Nucleus accumbens (tissue), 56 donors: ENCODE results near the gene PLEKHM1.
A peak's percentile ranks its signal among the peaks of the same experiment; 100 is the strongest.

ENCODE experiments used
- DNase-seq, 56 donors: peaks; one replicate each; lab custom pipeline; 2025; lab: John Stamatoyannopoulos, UW

Gene PLEKHM1

GRCh38 chr17:45405250-45406086 lies 85.1 kb downstream of the PLEKHM1 start:
- DNase-seq, result peak in 1 of 56 donors; percentile 4

DNA sequence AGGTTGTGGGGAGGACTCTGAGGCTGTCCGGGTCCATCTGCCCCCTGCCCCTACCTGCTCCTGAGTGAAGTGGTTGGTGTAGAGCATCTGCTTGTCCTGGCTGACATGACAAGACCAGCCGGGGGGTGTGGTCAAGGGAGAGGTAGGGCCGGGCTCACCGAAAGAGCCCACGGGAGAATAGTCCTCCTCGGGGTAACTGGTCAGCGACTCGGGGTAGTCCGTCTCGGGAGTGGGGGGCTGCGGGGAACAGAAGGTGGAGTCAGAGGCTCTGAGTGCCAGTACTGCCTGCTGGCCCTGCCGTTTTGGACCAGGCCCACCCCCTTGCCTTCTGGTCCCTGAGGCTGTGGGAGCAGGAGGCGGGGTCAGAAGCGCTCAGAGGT lies 85.7 kb downstream of the PLEKHM1 start:
- no peak for DNase-seq

GRCh38 chr17:45403906-45404490 lies 86.5 kb downstream of the PLEKHM1 start:
- DNase-seq, result no peak

DNA sequence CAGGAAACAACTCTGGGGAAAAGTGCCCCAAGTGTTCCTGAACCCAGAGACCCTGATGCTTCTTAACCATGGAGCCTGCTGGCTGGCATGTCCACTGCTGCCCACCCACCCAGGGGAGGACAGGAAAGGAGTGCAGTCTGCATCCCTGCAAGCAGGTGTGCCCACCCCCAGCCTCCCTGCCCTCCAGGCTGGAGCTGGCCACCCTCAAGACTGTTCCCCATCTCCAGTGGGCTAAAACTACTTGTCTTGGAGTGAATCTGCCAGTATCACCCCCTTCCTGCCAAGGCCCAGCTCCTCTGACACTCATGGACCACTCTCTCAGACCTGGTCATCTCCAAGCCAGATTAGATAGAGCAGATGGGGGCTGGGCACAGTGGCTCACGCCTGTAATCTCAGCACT lies 87.6 kb downstream of the PLEKHM1 start:
- DNase-seq, result no peak

DNA sequence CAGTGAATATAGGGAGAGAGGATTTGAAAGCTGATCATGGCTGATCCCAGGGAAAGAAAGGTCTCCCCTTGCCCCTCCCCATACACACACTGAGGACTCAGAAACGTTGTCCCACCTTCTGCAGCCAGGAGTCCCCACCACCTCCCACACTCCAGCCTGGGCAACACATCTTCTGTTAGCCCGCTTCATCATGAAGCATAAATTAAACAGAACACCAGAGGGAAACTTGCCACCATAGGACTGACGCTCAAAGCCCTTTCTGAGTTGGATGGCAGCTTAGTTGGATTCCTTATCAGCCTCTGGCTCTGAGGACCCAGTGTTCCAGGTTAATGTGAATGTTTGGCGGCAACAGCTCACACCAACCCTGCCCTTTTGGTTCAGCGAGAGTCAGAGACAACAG lies 91.7 kb downstream of the PLEKHM1 start:
- DNase-seq, result no peak

DNA sequence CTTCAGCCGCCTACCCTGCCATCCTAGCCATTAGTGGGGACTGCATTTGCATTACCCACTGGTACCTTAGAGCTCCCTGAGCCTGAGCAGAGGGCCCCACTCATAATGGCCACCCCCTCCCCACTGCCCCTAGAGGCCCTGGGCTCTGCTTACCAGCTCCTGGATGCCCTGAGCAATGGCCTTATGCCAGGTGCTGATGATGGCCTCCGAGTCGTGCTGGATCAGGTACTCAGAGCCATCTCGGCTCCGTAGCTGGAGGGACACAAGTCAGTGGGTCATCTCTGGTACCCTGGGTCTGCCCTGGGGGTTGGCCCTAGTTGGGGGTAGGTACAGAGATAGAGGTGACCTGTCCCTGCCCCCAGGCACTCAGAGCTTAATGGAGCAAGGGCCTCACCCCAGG lies 92.7 kb downstream of the PLEKHM1 start:
- DNase-seq, result no peak

- no peak for DNase-seq
Observed at GRCh38 chr17:45396496-45397205, 93.9 kb downstream of the PLEKHM1 start.

DNA sequence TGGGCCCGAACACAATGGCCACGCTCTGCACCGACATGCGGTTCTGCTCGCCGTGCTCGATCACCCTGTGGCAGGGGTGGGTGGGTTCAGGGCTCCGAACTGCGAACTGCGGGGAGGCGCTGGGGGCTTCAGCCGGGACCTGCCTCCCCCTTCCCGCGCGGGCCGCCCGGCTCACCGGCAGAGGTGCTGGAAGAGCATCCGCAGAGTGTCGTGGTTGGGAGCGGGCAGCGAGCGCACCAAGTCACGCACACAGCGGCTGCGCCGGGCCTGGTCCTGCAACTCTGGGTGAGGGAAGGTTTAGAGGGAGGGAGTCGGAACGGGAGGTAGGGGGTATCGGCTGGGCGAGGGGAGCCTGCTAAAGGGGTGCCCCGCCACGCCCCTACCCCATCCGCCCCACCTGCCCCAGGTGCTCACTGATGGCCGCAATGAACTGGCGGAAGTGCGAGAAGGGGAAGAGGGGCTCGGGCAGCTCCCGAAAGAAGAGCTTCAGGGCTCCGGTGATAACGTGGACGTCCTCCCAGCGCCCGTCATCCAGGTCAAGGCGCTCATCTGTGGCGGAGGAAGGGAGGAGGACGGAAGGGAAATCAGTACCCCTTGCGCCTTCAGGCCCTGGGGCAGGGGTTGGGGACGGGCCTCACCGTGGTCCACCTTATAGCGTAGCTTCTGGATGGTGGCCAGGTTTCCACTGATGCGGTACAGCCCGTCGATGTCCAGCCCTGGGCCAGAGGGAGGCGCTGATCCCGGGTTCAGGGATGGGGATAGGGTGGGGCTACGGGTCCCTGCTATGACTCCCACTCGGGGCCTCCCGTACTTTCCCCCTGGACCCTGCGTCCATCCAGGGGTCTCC lies 94.7 kb downstream of the PLEKHM1 start:
- no peak for DNase-seq

DNA sequence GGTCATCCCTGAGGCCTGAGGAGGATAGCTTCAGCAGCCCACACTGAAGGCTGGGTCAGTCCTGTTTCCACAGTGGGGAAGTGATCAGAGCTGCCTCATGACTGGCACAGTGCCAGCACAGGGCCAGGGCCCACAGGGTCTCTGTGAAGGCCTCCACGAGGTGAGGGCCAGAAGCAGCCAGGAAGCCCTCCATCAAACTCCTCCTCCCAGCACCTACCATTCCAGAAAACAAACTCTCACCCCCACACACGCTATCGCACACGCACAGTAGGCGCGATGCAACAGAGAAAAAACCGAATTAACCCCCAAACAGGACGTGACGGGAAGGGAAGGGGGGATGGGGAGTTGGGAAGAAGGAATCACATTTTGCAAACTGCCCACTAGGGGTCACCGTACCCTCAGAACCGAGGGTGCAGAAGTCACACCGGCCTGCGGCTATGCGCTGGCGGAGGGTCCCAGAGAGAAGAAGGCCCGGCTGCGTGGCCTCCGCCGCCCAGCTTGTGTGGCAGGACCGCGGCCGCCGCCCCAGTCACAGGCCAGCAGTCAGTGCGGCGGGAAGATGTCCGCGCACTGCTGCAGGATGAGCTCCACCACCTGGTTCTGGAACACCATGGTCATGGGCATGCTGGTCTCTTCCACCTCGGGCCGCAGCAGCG lies 95.5 kb downstream of the PLEKHM1 start:
- peak in 37 of 56 donors; percentile 9 to 61 (median 22) for DNase-seq

- DNase-seq, result no peak
Observed at GRCh38 chr17:45394564-45394912, 96.0 kb downstream of the PLEKHM1 start.

- no peak for DNase-seq
Observed at GRCh38 chr17:45394091-45394490, 96.4 kb downstream of the PLEKHM1 start.

DNA sequence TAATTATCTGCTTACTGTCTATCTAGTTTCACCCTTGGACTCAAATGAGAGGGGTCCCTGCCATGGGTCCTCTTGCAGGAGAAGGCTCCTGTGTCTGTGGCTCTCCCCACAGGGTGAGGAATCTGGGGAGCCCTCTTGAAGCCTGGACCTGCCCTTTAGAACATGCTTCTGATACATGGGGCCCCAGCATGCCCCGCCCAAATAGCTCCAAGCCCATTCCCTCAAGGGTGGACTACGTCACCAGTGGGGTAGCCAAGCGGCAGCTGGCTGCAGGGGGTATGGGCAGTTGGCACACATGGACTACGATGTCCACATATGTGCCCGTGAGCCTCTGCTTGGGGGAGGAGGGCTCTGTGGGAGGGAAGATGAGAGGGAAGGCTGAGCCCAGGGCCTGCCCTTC lies 97.1 kb downstream of the PLEKHM1 start:
- no peak for DNase-seq

- no peak for DNase-seq
Observed at GRCh38 chr17:45391918-45392317, 98.6 kb downstream of the PLEKHM1 start.

DNA sequence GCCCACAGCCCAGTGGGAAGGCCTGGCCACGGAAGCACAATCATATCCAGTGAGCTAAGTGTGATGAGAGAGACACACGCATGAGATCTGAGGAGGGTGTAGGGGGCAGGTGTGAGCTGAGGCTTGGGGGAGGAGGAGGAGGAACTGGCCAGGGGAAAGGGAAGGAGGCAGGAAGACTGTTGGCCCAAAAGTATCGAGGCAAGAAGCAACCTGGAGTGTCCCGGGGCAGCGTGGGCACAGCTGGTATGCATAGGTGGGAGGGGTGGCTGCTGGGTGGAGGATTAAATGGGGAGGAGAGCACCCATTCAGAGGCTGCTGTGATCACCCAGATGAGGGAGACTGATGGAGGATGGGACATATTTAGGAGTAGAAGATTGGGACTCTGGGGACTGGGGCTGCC lies 99.2 kb downstream of the PLEKHM1 start:
- DNase-seq, result no peak

- DNase-seq, result no peak
Observed at GRCh38 chr17:45389354-45389753, 101.2 kb downstream of the PLEKHM1 start.

DNA sequence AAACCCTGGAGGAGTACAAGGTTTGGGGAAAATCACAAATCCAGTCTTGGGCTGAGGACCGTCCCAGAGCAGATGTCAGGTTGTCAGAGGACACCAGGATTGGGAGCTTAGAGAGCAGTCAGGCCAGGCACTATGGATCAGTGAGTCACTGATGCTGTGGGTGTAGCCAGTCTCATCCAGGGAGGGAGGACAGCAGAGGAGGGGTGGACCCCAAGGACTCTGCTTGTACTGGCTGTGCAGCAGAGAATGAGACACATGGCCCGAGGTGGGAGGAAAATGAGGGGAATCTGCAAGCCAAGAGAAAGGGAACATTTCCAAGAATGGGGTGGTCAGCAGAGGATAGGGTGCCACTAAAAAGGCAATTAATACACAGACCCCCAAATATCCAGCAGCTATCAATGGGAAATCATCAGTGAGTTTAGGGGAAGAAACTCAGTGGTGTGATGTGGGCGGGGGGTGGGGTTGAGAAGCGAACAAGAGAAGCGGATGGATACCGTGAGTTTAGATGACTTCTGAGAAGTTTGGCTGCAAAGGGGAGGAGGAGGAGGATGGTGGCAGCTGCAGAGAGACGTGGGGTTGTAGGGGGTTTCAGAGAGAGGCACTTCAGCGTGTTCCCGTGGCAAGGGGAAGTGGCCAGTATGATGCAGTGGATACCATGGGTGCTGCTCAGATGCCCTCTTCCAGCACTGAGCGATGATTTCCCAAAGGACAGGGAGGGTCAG lies 101.8 kb downstream of the PLEKHM1 start:
- no peak for DNase-seq

GRCh38 chr17:45387739-45388138 lies 102.8 kb downstream of the PLEKHM1 start:
- DNase-seq, result no peak

DNA sequence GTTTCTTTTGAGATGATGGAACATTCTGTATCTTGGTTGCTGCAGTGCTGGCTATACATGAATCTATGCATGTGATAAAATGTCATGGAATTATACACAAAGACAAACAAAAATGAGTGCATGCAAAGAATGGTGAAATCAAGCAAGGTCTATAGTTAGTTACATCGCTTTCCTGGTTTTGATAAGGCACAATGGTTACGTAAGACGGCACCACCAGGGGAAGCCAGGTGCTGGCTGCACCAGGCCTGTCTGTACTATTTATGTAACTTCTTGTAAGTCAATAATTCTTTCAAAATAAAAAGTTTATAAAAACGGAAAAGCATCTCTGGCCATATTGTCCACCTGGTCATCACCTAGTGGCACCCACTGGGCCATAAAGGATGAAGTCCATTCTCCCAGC lies 104.3 kb downstream of the PLEKHM1 start:
- DNase-seq, result no peak
